Erythroblast (primary cell): ENCODE results near the gene MYH10.

Source experiments
- GATA1 ChIP-seq: IDR thresholded peaks from 2 replicates; pipeline ENCODE4 v1.6.1; 2011; ENCODE audit warnings: low read depth, mild to moderate bottlenecking, control low read depth, low read length, moderate library complexity
- POLR2A ChIP-seq: IDR thresholded peaks from 2 replicates; pipeline ENCODE4 v1.6.1; 2011; ENCODE audit warnings: mild to moderate bottlenecking, low read length

DNA sequence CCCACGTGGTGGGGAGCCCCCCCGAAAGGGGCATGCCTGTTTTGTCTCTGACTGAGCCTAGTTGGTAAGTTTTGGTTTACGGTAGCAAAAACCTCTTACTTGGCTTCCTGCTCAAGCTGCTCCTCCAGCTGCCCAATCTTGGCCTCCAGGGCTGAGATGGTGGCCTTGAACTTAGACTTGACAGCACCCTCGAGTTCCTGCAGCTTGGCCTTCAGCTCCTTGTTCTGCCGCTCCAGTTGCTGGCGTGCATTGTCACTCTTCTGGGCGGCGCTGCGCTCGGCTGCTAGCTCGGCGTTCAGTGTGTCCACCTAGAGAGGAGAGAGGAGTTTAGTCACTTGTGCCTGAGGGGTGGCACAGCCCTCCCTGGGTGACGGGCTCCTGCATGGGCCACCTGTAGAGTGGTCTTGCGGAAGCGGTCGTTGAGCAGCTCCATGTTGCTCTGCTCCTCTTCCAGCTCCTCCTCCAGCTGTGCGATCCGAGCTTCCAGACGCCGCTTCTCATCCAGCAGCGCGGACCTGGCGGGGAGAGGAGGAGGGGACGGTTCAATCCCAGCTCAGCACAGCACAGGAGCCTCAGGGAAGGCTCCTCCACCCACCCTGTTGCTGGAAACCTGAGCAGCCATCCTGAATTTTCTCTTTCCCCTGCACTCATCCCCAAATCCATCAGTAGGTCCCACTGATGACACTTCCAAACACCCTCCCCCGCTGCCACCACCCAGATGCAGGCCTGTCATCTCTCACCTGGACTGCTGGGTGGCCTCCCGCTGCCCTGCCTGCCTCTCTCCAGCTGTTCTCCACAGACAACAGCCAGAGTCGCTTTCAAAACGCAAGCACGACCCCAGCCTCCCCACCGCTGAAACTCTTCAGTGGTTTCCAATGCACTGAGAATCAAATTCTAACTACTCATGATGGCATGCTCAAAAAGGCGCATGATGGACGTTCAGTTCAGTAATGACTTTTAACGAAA lies 150.2 kb downstream of the MYH10 start:
- no peak for TF ChIP-seq POLR2A
- TF ChIP-seq GATA1: no peak
